C4-2B (cell line): ENCODE measurements around the gene SRC.

Experiments
- ZFX ChIP-seq: fragments of 450-650 bp; IDR thresholded peaks from 2 replicates; pipeline ENCODE4 v1.6.1; 2017
- TF ChIP-seq, protein P1 (sequence below): fragments of 450-650 bp; conservative IDR thresholded peaks from 2 replicates; pipeline ENCODE4 v1.5.1; 2017; ENCODE audit warnings: mild to moderate bottlenecking

DNA sequence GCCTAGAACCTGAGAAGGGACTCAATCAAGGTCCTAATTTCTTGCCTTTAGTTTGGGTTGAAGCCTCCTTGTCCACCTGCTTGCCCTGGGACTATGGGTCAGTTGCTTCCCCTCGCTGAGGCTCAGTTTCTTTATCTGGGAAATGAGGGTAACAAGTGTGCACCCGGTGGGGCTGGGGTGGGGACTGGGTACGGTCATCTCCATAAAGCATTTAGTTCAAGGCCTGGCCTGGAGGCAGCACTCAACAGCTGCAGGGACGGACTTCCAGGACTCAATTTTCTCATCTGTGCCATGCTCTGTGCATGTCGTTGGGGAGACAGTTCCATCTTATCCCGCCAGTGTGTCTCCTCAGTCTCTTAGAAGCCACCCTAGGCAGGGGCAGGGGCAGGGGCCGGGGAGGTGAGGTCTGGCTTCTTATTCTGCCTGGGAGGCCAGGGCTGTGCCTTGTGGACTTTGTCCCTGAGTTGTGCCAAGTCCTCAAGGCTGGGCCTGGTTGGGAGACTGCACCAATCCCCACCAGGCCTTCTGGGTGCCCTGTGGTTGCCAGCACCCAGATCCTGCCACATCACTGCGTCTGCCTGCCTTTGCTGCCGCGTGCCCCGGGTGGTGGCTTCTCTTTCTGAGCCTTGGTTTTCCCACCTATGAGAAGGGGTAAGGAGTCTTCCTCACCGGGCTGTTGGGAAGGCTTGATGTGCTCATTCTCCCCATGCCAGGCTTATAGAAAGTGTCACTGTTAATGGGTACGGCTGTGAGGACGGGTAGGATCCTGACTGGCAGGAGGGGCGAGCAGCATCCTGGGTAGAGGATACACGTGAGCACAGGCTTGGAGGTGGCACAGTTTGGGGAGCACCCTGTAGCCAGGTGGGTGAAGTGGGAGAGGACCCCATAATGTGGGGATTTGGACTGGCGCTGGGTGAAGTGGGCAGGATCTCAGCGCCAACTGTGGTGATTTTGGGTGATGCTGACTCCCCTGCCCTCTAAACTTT, 8.6 kb downstream of the SRC start:
- TF ChIP-seq, protein P1, sequence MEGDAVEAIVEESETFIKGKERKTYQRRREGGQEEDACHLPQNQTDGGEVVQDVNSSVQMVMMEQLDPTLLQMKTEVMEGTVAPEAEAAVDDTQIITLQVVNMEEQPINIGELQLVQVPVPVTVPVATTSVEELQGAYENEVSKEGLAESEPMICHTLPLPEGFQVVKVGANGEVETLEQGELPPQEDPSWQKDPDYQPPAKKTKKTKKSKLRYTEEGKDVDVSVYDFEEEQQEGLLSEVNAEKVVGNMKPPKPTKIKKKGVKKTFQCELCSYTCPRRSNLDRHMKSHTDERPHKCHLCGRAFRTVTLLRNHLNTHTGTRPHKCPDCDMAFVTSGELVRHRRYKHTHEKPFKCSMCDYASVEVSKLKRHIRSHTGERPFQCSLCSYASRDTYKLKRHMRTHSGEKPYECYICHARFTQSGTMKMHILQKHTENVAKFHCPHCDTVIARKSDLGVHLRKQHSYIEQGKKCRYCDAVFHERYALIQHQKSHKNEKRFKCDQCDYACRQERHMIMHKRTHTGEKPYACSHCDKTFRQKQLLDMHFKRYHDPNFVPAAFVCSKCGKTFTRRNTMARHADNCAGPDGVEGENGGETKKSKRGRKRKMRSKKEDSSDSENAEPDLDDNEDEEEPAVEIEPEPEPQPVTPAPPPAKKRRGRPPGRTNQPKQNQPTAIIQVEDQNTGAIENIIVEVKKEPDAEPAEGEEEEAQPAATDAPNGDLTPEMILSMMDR = no peak
- no peak for TF ChIP-seq ZFX
